HPDE6-E6E7 (cell line): Measurements from ENCODE around the gene TBC1D10A.

Experiments used
- DNase-seq: peaks from one replicate; pipeline ENCODE4 v3.0.0; 2011; ENCODE audit warnings: missing footprints; ENCODE audit errors: extremely low spot score

Gene TBC1D10A

GRCh38 chr22:30286813-30287647, 39.7 kb downstream of the TBC1D10A start:
- no peak for DNase-seq

- no peak for DNase-seq
Observed at GRCh38 chr22:30286331-30286730, 40.4 kb downstream of the TBC1D10A start.

GRCh38 chr22:30285846-30286200, 40.9 kb downstream of the TBC1D10A start:
- no peak for DNase-seq

GRCh38 chr22:30285176-30285845, 41.4 kb downstream of the TBC1D10A start:
- no peak for DNase-seq

GRCh38 chr22:30284666-30285065, 42.1 kb downstream of the TBC1D10A start:
- DNase-seq, result no peak

- no peak for DNase-seq
Observed at GRCh38 chr22:30284172-30284571, 42.6 kb downstream of the TBC1D10A start.

GRCh38 chr22:30283342-30283741, 43.4 kb downstream of the TBC1D10A start:
- DNase-seq, result no peak

GRCh38 chr22:30282616-30283046, 44.1 kb downstream of the TBC1D10A start:
- no peak for DNase-seq

- no peak for DNase-seq
Observed at GRCh38 chr22:30280505-30280904, 46.2 kb downstream of the TBC1D10A start.

- DNase-seq, result no peak
Observed at GRCh38 chr22:30279932-30280331, 46.8 kb downstream of the TBC1D10A start.

- no peak for DNase-seq
Observed at GRCh38 chr22:30279046-30279788, 47.5 kb downstream of the TBC1D10A start.

- DNase-seq, result no peak
Observed at GRCh38 chr22:30277547-30278344, 49.0 kb downstream of the TBC1D10A start.

GRCh38 chr22:30276039-30276438, 50.7 kb downstream of the TBC1D10A start:
- no peak for DNase-seq

GRCh38 chr22:30275625-30276024, 51.1 kb downstream of the TBC1D10A start:
- no peak for DNase-seq

- DNase-seq, result no peak
Observed at GRCh38 chr22:30274437-30274812, 52.3 kb downstream of the TBC1D10A start.

- DNase-seq, result no peak
Observed at GRCh38 chr22:30273711-30274436, 52.9 kb downstream of the TBC1D10A start.

GRCh38 chr22:30272781-30273601, 53.8 kb downstream of the TBC1D10A start:
- DNase-seq, result no peak

- no peak for DNase-seq
Observed at GRCh38 chr22:30270832-30271231, 55.9 kb downstream of the TBC1D10A start.

GRCh38 chr22:30268331-30268730, 58.4 kb downstream of the TBC1D10A start:
- no peak for DNase-seq
